ENCODE measurements around the gene HERC2.
"Not testable (repeated sequence)": the region's sequence is repeated elsewhere in the genome, so short reads cannot be mapped to it uniquely, and the experiment has no call there.

Gene HERC2

GRCh38 chr15:28260722-28261121 is 61.3 kb downstream of the HERC2 start:
- H3K27ac ChIP-seq (ENCODE audit: insufficient read depth, low read length, poor library complexity, severe bottlenecking): no peak overlapping the region
- no peak for DNase-seq
- H3K9me3 ChIP-seq (ENCODE audit: control insufficient read depth, low read length): no peaks in the 10 kb centered on the region
- H3K4me3 ChIP-seq (ENCODE audit: insufficient read depth, low read depth, low read length, poor library complexity, severe bottlenecking): no peak overlapping the region
- H3K4me1 ChIP-seq (ENCODE audit: control insufficient read depth, insufficient read depth, low read length, poor library complexity, severe bottlenecking): no peaks in the 10 kb centered on the region
- H3K36me3 ChIP-seq (ENCODE audit: control insufficient read depth, insufficient read depth, low read length): peaks cover 25% of the 10 kb centered on the region
- no peaks in the 10 kb centered on the region for H3K27me3 ChIP-seq (replicated peaks; ENCODE audit: control insufficient read depth, insufficient read depth, low read length, poor library complexity, severe bottlenecking)

- H3K27me3 ChIP-seq (replicated peaks; ENCODE audit: control insufficient read depth, insufficient read depth, low read length, poor library complexity, severe bottlenecking): no peaks in the 10 kb centered on the region
- H3K9me3 ChIP-seq (ENCODE audit: control insufficient read depth, low read length): no peaks in the 10 kb centered on the region
- no peak overlapping the region for H3K4me3 ChIP-seq (ENCODE audit: insufficient read depth, low read depth, low read length, poor library complexity, severe bottlenecking)
- peaks cover 21% of the 10 kb centered on the region for H3K36me3 ChIP-seq (ENCODE audit: control insufficient read depth, insufficient read depth, low read length)
- DNase-seq: no peak
- no peak overlapping the region for H3K27ac ChIP-seq (ENCODE audit: insufficient read depth, low read length, poor library complexity, severe bottlenecking)
- H3K4me1 ChIP-seq (ENCODE audit: control insufficient read depth, insufficient read depth, low read length, poor library complexity, severe bottlenecking): no peaks in the 10 kb centered on the region
These were observed 61.7 kb downstream of the HERC2 start for GRCh38 chr15:28260317-28260716.

DNA sequence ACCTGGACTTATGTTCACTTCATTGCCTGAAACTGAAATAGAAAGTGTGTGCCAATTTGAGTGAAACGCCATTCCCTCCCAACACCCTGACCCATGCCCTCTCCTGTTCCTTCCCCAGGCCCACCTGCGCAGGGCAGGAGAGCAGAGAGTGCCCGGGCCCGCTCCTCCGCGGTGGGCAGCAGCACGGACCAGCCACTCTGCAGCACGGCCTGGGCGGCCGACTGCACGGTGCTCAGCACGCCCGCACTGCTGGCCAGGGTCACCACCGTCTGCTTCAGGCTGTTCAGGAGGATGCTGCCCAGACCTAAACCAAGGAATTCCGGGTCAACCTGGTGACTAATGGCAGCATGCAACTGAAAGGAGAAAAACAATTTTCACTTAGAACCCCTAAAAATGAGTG is 66.0 kb downstream of the HERC2 start:
- Histone ChIP-seq H3K9me3 (ENCODE audit: control insufficient read depth, low read length) (no peaks in the 10 kb centered on the region), H3K4me3 (ENCODE audit: insufficient read depth, low read depth, low read length, poor library complexity, severe bottlenecking) (no peak overlapping the region), H3K27ac (ENCODE audit: insufficient read depth, low read length, poor library complexity, severe bottlenecking) (no peak overlapping the region), H3K27me3 (replicated peaks; ENCODE audit: control insufficient read depth, insufficient read depth, low read length, poor library complexity, severe bottlenecking) (no peaks in the 10 kb centered on the region), H3K4me1 (ENCODE audit: control insufficient read depth, insufficient read depth, low read length, poor library complexity, severe bottlenecking) (no peaks in the 10 kb centered on the region), H3K36me3 (ENCODE audit: control insufficient read depth, insufficient read depth, low read length) (peaks cover 12% of the 10 kb centered on the region)
- DNase-seq: no peak

- no peaks in the 10 kb centered on the region for H3K27me3 ChIP-seq (replicated peaks; ENCODE audit: control insufficient read depth, insufficient read depth, low read length, poor library complexity, severe bottlenecking)
- H3K27ac ChIP-seq (ENCODE audit: insufficient read depth, low read length, poor library complexity, severe bottlenecking): no peak overlapping the region
- no peaks in the 10 kb centered on the region for H3K4me1 ChIP-seq (ENCODE audit: control insufficient read depth, insufficient read depth, low read length, poor library complexity, severe bottlenecking)
- DNase-seq: no peak
- no peaks in the 10 kb centered on the region for H3K9me3 ChIP-seq (ENCODE audit: control insufficient read depth, low read length)
- H3K36me3 ChIP-seq (ENCODE audit: control insufficient read depth, insufficient read depth, low read length): peaks cover 13% of the 10 kb centered on the region
- H3K4me3 ChIP-seq (ENCODE audit: insufficient read depth, low read depth, low read length, poor library complexity, severe bottlenecking): no peak overlapping the region
These were observed 69.1 kb downstream of the HERC2 start for GRCh38 chr15:28252831-28253230.

GRCh38 chr15:28246605-28247004 is 75.4 kb downstream of the HERC2 start:
- Histone ChIP-seq H3K4me3 (ENCODE audit: insufficient read depth, low read depth, low read length, poor library complexity, severe bottlenecking) (no peak overlapping the region), H3K4me1 (ENCODE audit: control insufficient read depth, insufficient read depth, low read length, poor library complexity, severe bottlenecking) (no peaks in the 10 kb centered on the region), H3K27me3 (replicated peaks; ENCODE audit: control insufficient read depth, insufficient read depth, low read length, poor library complexity, severe bottlenecking) (no peaks in the 10 kb centered on the region), H3K27ac (ENCODE audit: insufficient read depth, low read length, poor library complexity, severe bottlenecking) (no peak overlapping the region), H3K36me3 (ENCODE audit: control insufficient read depth, insufficient read depth, low read length) (peaks cover 15% of the 10 kb centered on the region), H3K9me3 (ENCODE audit: control insufficient read depth, low read length) (no peaks in the 10 kb centered on the region)
- DNase-seq: no peak

GRCh38 chr15:28243901-28244300 is 78.1 kb downstream of the HERC2 start:
- Histone ChIP-seq H3K36me3 (ENCODE audit: control insufficient read depth, insufficient read depth, low read length) (peaks cover 15% of the 10 kb centered on the region), H3K27ac (ENCODE audit: insufficient read depth, low read length, poor library complexity, severe bottlenecking) (no peak overlapping the region), H3K9me3 (ENCODE audit: control insufficient read depth, low read length) (no peaks in the 10 kb centered on the region)

GRCh38 chr15:28243399-28243798 is 78.6 kb downstream of the HERC2 start:
- DNase-seq: no peak
- no peaks in the 10 kb centered on the region for H3K4me1 ChIP-seq (ENCODE audit: control insufficient read depth, insufficient read depth, low read length, poor library complexity, severe bottlenecking)
- H3K9me3 ChIP-seq (ENCODE audit: control insufficient read depth, low read length): no peaks in the 10 kb centered on the region
- peaks cover 15% of the 10 kb centered on the region for H3K36me3 ChIP-seq (ENCODE audit: control insufficient read depth, insufficient read depth, low read length)
- H3K27ac ChIP-seq (ENCODE audit: insufficient read depth, low read length, poor library complexity, severe bottlenecking): no peak overlapping the region
- no peak overlapping the region for H3K4me3 ChIP-seq (ENCODE audit: insufficient read depth, low read depth, low read length, poor library complexity, severe bottlenecking)
- no peaks in the 10 kb centered on the region for H3K27me3 ChIP-seq (replicated peaks; ENCODE audit: control insufficient read depth, insufficient read depth, low read length, poor library complexity, severe bottlenecking)

More at GRCh38 chr15:28243901-28244300, 78.1 kb downstream of the HERC2 start:
- no peak overlapping the region for H3K4me3 ChIP-seq (ENCODE audit: insufficient read depth, low read depth, low read length, poor library complexity, severe bottlenecking)
- no peak for DNase-seq
- no peaks in the 10 kb centered on the region for H3K27me3 ChIP-seq (replicated peaks; ENCODE audit: control insufficient read depth, insufficient read depth, low read length, poor library complexity, severe bottlenecking)
- no peaks in the 10 kb centered on the region for H3K4me1 ChIP-seq (ENCODE audit: control insufficient read depth, insufficient read depth, low read length, poor library complexity, severe bottlenecking)

DNA sequence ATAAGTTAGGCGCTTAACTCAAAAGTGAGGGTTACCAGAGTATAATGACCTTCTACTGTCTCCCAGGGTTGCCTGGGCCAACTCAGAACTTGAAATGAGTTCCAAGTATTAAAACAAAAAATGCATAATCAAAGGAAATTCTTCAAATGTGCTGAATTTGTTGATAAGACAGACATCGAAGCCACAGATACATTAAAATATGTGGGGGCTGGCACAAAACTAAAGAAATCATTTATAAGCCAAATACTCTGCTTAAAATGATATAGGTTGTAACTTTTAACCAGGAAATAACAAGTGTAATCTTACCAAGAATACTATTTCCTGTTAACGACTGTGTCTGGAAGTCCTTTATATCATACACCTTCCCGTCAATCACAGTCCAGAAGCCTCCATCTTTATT is 83.7 kb downstream of the HERC2 start:
- H3K36me3 ChIP-seq (ENCODE audit: control insufficient read depth, insufficient read depth, low read length); H3K27ac ChIP-seq (ENCODE audit: insufficient read depth, low read length, poor library complexity, severe bottlenecking); DNase-seq; H3K9me3 ChIP-seq (ENCODE audit: control insufficient read depth, low read length); H3K4me3 ChIP-seq (ENCODE audit: insufficient read depth, low read depth, low read length, poor library complexity, severe bottlenecking); H3K27me3 ChIP-seq (replicated peaks; ENCODE audit: control insufficient read depth, insufficient read depth, low read length, poor library complexity, severe bottlenecking); H3K4me1 ChIP-seq (ENCODE audit: control insufficient read depth, insufficient read depth, low read length, poor library complexity, severe bottlenecking): not testable (repeated sequence)

DNA sequence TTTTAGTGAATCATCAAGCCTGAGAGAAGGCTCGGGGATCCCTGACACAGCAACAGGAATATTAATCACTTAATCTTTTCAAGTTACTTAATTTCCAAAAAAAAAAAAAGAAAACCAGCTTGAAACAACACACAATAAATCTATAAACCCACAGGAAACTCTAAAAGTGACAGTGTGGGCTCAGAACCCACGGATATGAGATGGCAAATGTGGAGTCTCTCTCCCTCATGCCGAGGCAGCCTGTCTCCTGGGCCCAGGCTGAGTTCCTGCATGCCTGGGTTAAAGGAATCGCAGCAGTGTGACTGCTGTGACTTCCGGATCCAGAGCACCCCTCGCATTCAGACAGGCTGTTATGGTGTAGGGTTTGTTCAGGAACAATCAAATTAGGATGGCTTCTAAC is 90.2 kb downstream of the HERC2 start:
- not testable (repeated sequence) for H3K27ac ChIP-seq (ENCODE audit: insufficient read depth, low read length, poor library complexity, severe bottlenecking); H3K4me3 ChIP-seq (ENCODE audit: insufficient read depth, low read depth, low read length, poor library complexity, severe bottlenecking); H3K27me3 ChIP-seq (replicated peaks; ENCODE audit: control insufficient read depth, insufficient read depth, low read length, poor library complexity, severe bottlenecking); H3K4me1 ChIP-seq (ENCODE audit: control insufficient read depth, insufficient read depth, low read length, poor library complexity, severe bottlenecking); DNase-seq; H3K9me3 ChIP-seq (ENCODE audit: control insufficient read depth, low read length); H3K36me3 ChIP-seq (ENCODE audit: control insufficient read depth, insufficient read depth, low read length)

DNA sequence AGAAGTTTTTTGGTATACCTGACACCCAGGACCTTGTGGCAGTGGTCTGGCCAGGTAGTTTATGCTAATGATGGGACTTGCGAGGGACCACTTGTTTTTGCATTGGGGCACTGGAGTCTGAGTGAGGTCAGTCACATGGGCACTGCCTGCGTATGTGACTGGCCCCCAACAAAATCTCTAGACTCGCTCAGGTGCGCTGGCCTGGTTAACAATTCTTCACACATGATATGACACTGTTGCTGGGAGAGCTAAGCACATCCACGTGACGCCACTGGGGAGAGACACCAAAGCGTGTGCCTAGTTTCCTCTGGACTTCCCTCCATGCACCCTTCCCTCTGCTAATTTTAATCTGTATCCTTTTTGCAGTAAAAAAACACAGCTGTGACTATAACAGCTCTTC is 90.6 kb downstream of the HERC2 start:
- not testable (repeated sequence) for H3K27ac ChIP-seq (ENCODE audit: insufficient read depth, low read length, poor library complexity, severe bottlenecking); H3K36me3 ChIP-seq (ENCODE audit: control insufficient read depth, insufficient read depth, low read length); H3K27me3 ChIP-seq (replicated peaks; ENCODE audit: control insufficient read depth, insufficient read depth, low read length, poor library complexity, severe bottlenecking); H3K4me1 ChIP-seq (ENCODE audit: control insufficient read depth, insufficient read depth, low read length, poor library complexity, severe bottlenecking); H3K4me3 ChIP-seq (ENCODE audit: insufficient read depth, low read depth, low read length, poor library complexity, severe bottlenecking); DNase-seq; H3K9me3 ChIP-seq (ENCODE audit: control insufficient read depth, low read length)

Measured in effector memory CD4-positive, alpha-beta T cell (primary cell).